ENCODE data around the gene C4orf17.

The C4orf17 gene

GRCh38 chr4:99540277-99540939 is 29.6 kb downstream of the C4orf17 start:
- DNase-seq, result no peak

- DNase-seq, result no peak
Observed at GRCh38 chr4:99552872-99553271, 42.1 kb downstream of the C4orf17 start.

- DNase-seq, result peak; percentile 77 to 90
Observed at GRCh38 chr4:99563310-99564186, 52.7 kb downstream of the C4orf17 start, which contains the start of gene TRMT10A. TSS of gene TRMT10A (minus strand) at chr4:99564039. CDS start at chr4:99559338, 4,701 bp downstream.

GRCh38 chr4:99564921-99565320 is 54.1 kb downstream of the C4orf17 start:
- peak; percentile 55 to 76 for DNase-seq

- DNase-seq, result no peak
Observed at GRCh38 chr4:99571883-99572282, 61.1 kb downstream of the C4orf17 start.

GRCh38 chr4:99572527-99573240 is 61.9 kb downstream of the C4orf17 start:
- no peak for DNase-seq

- DNase-seq, result no peak
Observed at GRCh38 chr4:99573735-99574368, 63.0 kb downstream of the C4orf17 start.

GRCh38 chr4:99574530-99575324 is 63.9 kb downstream of the C4orf17 start, which contains the start of gene MTTP:
TSS of gene MTTP (plus strand) at chr4:99574824. CDS start at chr4:99574910, 86 bp downstream.
- no peak for DNase-seq

GRCh38 chr4:99578714-99579113 is 67.9 kb downstream of the C4orf17 start:
- DNase-seq, result no peak

GRCh38 chr4:99585516-99585915 is 74.7 kb downstream of the C4orf17 start:
- no peak for DNase-seq

GRCh38 chr4:99586322-99586721 is 75.5 kb downstream of the C4orf17 start:
- DNase-seq, result no peak

GRCh38 chr4:99586797-99587196 is 76.0 kb downstream of the C4orf17 start:
- DNase-seq, result no peak

GRCh38 chr4:99587309-99587708 is 76.5 kb downstream of the C4orf17 start:
- DNase-seq, result no peak

GRCh38 chr4:99587803-99588202 is 77.0 kb downstream of the C4orf17 start:
- DNase-seq, result no peak

GRCh38 chr4:99591757-99592156 is 80.9 kb downstream of the C4orf17 start:
- no peak for DNase-seq

Measured in NCI-H524 (cell line).